ENCODE results near the gene MT1M. TPM values are rescaled to one million over a fixed set of nuclear protein-coding genes. Genes with fewer than 3 reads are reported as not detected.

MT1M gene
- total RNA-seq, 4 donors from 2014 or later, result 3.7 to 74.9 (median 14.9) TPM

DNA sequence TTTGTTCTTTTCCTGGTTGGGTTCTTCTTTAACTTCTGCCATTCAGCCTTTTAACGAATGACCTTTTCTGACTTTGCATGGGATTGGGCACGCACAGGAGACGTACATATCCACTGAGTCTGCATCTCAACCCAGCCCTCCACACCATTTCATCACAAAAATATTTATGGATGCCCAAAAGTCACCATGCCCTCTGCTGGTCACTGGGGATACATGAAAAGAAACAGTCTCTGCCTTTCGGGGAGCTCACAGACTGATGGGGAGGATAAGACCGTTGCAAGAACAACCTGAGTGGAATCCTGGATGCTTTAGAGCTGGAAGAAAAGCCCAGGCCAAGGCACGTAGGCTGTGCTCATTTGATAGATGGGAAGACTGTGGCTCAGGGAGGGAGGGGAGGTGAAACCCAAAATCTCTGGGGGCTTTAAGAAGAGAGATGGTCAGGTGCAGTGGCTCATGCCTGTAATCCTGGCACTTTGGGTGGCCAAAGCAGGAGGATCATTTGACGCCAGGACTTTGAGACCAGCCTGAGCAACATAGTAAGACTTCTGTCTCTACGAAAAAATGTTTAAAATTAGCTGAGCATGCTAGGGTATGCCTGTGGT lies 32.0 kb upstream of the MT1M start:
- DNase-seq (ENCODE audit: extremely low spot score), result no peak
- Histone ChIP-seq H3K4me3 (no peak overlapping the region), H3K9me3 (no peaks in the 10 kb centered on the region), H3K4me1 (peaks cover 0 to 3% (median under 1%) of the 10 kb centered on the region in 4 donors), H3K36me3 (no peaks in the 10 kb centered on the region), H3K27ac (replicated peaks in 1 of 4) (no peak overlapping the region), H3K27me3 (no peaks in the 10 kb centered on the region)
- WGBS, result 34% methylated on average over 7 of the region's 8 CpGs
- TF ChIP-seq EP300 (IDR thresholded peaks at IDR 0.05), result no peak
- no peak for TF ChIP-seq POLR2AphosphoS5 (IDR thresholded peaks at IDR 0.05)
- no peak for TF ChIP-seq POLR2A (IDR thresholded peaks at IDR 0.05; ENCODE audit: low read depth)
- TF ChIP-seq, protein P1, sequence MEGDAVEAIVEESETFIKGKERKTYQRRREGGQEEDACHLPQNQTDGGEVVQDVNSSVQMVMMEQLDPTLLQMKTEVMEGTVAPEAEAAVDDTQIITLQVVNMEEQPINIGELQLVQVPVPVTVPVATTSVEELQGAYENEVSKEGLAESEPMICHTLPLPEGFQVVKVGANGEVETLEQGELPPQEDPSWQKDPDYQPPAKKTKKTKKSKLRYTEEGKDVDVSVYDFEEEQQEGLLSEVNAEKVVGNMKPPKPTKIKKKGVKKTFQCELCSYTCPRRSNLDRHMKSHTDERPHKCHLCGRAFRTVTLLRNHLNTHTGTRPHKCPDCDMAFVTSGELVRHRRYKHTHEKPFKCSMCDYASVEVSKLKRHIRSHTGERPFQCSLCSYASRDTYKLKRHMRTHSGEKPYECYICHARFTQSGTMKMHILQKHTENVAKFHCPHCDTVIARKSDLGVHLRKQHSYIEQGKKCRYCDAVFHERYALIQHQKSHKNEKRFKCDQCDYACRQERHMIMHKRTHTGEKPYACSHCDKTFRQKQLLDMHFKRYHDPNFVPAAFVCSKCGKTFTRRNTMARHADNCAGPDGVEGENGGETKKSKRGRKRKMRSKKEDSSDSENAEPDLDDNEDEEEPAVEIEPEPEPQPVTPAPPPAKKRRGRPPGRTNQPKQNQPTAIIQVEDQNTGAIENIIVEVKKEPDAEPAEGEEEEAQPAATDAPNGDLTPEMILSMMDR (IDR thresholded peaks at IDR 0.05), result peak; percentile 54 to 69 (median 57)
- intact Hi-C loops (cut with DNase I), result loop anchor here (5.0 kb wide), 1 partner anchor 83 kb away; no protein-coding TSS in a partner anchor

DNA sequence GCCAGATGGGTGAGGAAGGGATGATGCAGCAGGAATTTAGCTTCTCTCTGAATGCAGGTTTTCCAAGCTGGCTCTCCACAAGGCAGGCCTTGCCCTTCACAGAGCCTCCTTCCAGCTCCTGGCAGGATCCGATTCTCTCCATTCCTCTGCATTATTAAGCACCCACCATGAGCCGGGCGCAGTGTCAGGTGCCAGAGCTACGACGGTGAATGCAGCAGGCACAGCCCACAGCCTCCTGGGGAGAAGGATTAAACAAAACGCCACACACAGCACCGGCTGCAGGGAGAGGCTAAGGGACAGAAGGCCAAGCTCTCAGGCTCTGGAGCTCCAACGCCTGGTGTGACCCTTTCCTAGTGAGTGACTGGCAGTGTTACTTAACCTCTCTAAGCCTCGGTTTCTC lies 31.1 kb upstream of the MT1M start:
- 59% methylated on average over 8 of the region's 9 CpGs for WGBS
- Histone ChIP-seq H3K36me3 (no peaks in the 10 kb centered on the region), H3K27me3 (no peaks in the 10 kb centered on the region), H3K4me1 (peaks cover 6 to 12% (median 8%) of the 10 kb centered on the region in 4 donors), H3K27ac (replicated peaks in 1 of 4) (no peak overlapping the region), H3K4me3 (no peak overlapping the region), H3K9me3 (no peaks in the 10 kb centered on the region)
- TF ChIP-seq POLR2AphosphoS5 (IDR thresholded peaks at IDR 0.05), result no peak
- TF ChIP-seq, protein P1 (IDR thresholded peaks at IDR 0.05), result no peak
- TF ChIP-seq POLR2A (IDR thresholded peaks at IDR 0.05; ENCODE audit: low read depth), result no peak
- TF ChIP-seq EP300 (IDR thresholded peaks at IDR 0.05), result no peak
- no peak for DNase-seq (ENCODE audit: extremely low spot score)
- intact Hi-C loops (cut with DNase I), result loop anchor here (5.0 kb wide), 1 partner anchor 84 kb away; no protein-coding TSS in a partner anchor

DNA sequence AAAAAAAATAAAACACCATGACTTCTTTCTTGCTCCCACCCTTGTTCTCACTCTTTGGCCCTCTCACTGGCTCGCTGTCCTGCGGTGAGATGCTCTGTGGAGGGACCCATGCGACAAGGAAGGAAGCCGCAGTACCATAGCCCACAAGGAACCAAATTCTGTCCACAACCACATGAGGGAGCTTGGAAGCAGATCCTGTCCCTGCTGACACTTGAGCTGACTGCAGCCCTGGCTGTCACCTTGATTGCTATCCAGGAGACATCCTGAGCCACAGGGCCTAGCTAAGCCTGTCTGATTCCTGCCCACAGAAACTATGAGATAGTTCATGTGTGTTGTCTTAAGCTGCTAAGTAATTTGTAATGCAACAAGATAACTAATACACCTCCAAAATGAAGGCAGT lies 28.9 kb upstream of the MT1M start:
- DNase-seq (ENCODE audit: extremely low spot score), result no peak
- Histone ChIP-seq H3K9me3 (no peaks in the 10 kb centered on the region), H3K4me1 (peaks cover 26 to 32% (median 28%) of the 10 kb centered on the region in 4 donors), H3K27me3 (no peaks in the 10 kb centered on the region), H3K4me3 (no peak overlapping the region), H3K36me3 (no peaks in the 10 kb centered on the region), H3K27ac (replicated peaks in 1 of 4) (no peak overlapping the region)
- TF ChIP-seq POLR2AphosphoS5 (IDR thresholded peaks at IDR 0.05) (peak in 1 of 2 donors; percentile 23), POLR2A (IDR thresholded peaks at IDR 0.05; ENCODE audit: low read depth) (no peak)
- TF ChIP-seq, protein P1 (IDR thresholded peaks at IDR 0.05), result peak; percentile 31 to 49 (median 42)
- WGBS, result 38% methylated on average over 4 of the region's 4 CpGs
- intact Hi-C loops (cut with DNase I), result loop anchor here (5.0 kb wide), 1 partner anchor 86 kb away; no protein-coding TSS in a partner anchor

DNA sequence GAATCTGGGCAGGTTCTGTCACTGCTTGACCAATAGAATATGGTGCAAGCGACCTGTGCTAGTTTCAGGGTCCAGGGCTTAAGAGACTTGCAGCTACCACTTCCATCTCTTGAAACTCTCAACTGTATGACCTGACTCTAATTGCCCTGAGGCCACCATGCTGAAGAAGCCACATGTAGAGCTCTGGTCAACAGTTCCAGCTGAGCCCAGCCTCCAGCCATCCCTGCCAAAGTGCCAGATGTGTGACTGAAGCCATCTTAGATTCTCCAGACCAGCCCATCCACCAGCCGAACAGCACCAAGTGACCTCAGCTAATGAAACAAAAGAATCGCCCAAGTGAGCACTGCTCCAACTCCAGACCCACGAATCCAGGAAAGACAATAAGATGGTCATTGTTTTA lies 27.5 kb upstream of the MT1M start:
- no peak for TF ChIP-seq EP300 (IDR thresholded peaks at IDR 0.05)
- TF ChIP-seq POLR2A (IDR thresholded peaks at IDR 0.05; ENCODE audit: low read depth), result no peak
- TF ChIP-seq POLR2AphosphoS5 (IDR thresholded peaks at IDR 0.05), result no peak
- TF ChIP-seq, protein P1 (IDR thresholded peaks at IDR 0.05), result no peak
- intact Hi-C loops (cut with DNase I), result loop anchor here (5.0 kb wide), 1 partner anchor 88 kb away; no protein-coding TSS in a partner anchor
- Histone ChIP-seq H3K4me1 (peaks cover 35 to 46% (median 39%) of the 10 kb centered on the region in 4 donors), H3K27me3 (no peaks in the 10 kb centered on the region), H3K27ac (replicated peaks in 1 of 4) (peak overlapping the region in 2 of 4 donors; percentile 84 to 96), H3K9me3 (no peaks in the 10 kb centered on the region), H3K4me3 (no peak overlapping the region), H3K36me3 (no peaks in the 10 kb centered on the region)
- DNase-seq (ENCODE audit: extremely low spot score), result no peak
- 87% methylated on average over 4 of the region's 4 CpGs for WGBS

Data from esophagus muscularis mucosa (tissue), 4 donors.